Activated CD8-positive, alpha-beta memory T cell treated with anti-CD3 and anti-CD28 coated beads, Interleukin-2, amount 50 U/mL, for 48 hours (primary cell): ENCODE measurements around the gene CRELD2.

Source experiments
- DNase-seq: peaks from one replicate; pipeline ENCODE4 v3.0.0-alpha.2; 2020

CRELD2 gene

DNA sequence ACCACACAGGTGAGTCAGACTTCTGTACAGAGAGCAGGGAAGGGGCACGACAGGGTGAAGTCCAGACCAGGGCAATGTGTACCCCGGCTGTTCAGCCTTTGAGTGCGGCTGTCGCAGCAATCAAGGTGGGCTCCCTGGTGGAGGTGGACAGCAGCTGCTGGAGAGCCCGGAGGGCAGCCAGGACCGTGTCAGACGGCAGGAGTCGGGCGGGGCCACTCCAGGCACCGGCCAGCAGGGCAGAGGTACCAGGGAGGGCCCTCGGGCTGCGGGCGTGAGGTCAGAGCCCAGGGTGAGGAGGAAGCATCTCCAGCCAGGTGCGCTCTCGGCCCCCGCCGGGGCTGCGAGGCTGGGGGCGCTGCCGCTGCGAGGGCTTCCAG is 41.3 kb downstream of the CRELD2 start:
- DNase-seq: peak; percentile 79

DNA sequence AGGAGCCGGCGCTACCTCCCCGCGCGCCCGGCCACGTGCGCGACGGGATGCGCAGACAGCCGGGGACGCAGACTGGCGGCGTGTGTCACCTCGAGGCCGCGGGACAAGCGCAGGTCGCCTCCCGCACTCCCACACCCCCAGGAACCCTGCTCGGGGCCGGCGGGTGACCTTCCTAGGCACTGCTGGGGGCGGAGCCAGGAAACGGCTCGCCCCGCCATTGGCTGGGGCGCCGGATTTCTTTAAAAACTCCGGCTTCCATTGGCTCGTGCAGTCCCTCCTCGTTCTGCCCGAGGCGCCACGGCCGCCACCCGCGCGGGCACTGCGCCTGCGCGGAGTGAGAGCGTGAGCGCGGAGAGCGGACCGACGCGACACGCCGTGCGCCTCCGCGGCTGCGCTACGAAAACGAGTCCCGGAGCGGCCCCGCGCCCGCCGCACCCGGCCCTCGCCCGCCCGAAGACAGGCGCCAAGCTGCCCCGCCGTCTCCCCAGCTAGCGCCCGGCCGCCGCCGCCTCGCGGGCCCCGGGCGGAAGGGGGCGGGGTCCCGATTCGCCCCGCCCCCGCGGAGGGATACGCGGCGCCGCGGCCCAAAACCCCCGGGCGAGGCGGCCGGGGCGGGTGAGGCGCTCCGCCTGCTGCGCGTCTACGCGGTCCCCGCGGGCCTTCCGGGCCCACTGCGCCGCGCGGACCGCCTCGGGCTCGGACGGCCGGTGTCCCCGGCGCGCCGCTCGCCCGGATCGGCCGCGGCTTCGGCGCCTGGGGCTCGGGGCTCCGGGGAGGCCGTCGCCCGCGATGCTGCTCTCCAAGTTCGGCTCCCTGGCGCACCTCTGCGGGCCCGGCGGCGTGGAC is 41.9 kb downstream of the CRELD2 start, which contains the start of gene PIM3:
Gene PIM3 (plus strand): TSS at position 614 of the 846 bp plus-strand sequence. CDS start 176 bp downstream, at position 790.
- DNase-seq: peak; percentile 95

GRCh38 chr22:49961005-49961600 is 42.7 kb downstream of the CRELD2 start:
- DNase-seq: peak; percentile 79

DNA sequence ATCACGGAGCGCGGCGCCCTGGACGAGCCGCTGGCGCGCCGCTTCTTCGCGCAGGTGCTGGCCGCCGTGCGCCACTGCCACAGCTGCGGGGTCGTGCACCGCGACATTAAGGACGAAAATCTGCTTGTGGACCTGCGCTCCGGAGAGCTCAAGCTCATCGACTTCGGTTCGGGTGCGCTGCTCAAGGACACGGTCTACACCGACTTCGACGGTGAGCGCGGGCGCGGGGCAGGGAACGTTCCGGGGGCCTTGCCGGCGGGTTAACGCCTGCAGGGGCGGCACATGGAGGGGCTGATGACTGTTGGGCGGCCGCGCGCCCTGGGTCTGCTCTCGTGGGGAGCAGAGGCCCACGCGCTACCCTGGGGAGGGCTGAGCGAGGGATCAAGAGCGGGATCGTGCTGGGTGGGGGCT is 43.2 kb downstream of the CRELD2 start:
- DNase-seq: peak; percentile 77

- DNase-seq: peak; percentile 90
Measured at GRCh38 chr22:49962012-49962750, 43.7 kb downstream of the CRELD2 start.

- peak; percentile 59 for DNase-seq
Measured at GRCh38 chr22:49962751-49963646, 44.6 kb downstream of the CRELD2 start.

GRCh38 chr22:49963647-49964026 is 45.2 kb downstream of the CRELD2 start:
- peak; percentile 53 for DNase-seq

GRCh38 chr22:49964136-49965090 is 46.0 kb downstream of the CRELD2 start:
- DNase-seq: peak; percentile 63

DNA sequence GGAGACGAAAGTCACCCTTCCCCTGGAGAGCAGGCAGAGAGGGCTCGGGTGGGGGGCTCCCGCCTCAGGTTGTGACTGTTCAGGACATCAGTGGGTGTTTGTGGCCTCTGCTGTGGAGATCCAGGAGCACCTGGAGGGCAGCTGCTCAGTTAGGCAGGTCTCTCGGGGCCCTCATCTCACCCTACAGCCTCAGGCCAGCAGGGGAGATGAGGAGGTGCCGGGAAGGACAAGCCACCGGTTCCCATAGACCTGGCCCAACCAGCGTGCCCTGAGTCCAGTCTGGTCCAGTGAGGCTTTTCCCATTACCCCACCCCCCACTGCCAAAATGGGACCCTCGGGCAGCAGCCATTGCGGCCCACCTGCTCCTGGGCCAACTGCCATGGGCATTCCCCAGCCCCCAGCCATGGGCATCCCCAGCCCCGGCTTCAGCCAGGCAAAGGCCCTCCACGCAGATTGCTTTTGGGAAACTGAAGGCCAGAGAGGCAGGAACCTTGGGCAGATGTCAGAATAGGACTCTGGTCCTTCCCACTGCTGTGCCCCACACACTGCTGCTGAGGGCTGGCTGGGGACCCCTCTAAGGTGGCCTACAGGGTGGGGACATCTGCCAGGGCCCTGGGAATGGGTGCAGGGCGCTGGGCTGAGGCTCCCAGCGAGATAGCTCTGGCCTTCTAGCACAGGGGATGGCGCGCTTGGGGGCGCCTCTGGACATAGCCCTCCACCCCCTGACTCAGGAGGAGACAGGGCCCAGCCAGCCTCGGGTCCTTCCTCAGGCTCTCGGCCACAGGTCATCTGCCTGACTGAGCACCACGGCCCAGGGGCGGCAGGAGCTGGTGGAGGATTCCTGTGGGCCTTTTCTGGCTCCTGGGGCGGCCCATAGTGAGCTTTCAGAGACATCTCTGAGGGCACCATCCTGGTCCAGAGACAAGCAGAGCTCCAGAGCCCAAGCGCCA is 46.9 kb downstream of the CRELD2 start:
- DNase-seq: peak; percentile 70

DNA sequence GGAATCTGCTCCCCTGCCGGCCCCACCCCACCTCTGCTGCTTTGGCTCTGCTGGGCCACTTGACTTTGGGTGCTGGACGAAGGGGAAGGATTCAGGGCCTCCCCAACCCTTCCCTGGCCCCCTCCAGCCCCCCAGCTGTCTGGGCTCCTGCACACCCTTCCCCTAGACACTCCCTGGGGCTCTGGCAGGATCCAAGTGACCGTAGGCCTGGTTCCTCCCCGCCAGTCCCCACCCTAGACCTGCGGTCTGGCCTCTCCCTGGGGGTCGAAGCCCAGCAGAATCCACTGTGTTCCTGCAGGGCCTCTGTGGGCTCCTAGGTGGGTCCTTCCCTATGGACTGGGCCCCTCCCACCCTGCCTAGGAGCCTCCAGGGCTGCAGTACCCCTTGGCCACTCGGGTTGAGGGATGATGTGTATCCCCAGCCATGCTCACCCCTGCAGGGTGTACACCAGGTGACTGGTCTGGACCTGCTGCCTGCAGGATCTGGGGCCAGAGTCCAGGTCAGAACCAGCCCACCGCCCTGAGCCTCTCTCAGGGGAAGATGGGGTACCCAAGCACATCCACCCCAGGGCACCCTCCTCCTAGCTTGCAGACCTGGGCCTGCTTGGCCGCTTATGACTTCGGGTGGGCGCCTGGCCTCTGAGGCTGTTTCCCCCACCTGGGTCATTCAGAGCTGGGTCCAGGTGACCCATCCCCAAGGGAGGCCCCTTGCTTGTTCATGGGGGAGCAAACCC is 47.8 kb downstream of the CRELD2 start:
- no peak for DNase-seq

GRCh38 chr22:49966774-49967705 is 48.6 kb downstream of the CRELD2 start:
- DNase-seq: peak; percentile 68

GRCh38 chr22:49967706-49968208 is 49.3 kb downstream of the CRELD2 start:
- DNase-seq: peak; percentile 51

GRCh38 chr22:49968313-49968830 is 49.9 kb downstream of the CRELD2 start:
- peak; percentile 54 for DNase-seq

GRCh38 chr22:49968831-49969661 is 50.6 kb downstream of the CRELD2 start:
- peak; percentile 59 for DNase-seq

GRCh38 chr22:49969751-49970527 is 51.5 kb downstream of the CRELD2 start:
- peak; percentile 66 for DNase-seq
